K562 (cell line): ENCODE data around the gene ELOVL7. TPM values are rescaled to one million over a fixed set of nuclear protein-coding genes. Genes with fewer than 3 reads are reported as not detected.

Source experiments
- HDAC8 ChIP-seq: fragments of 450-650 bp; IDR thresholded peaks from 2 replicates; pipeline ENCODE4 v1.6.1; 2016; ENCODE audit warnings: mild to moderate bottlenecking, missing genetic modification characterization, moderate library complexity, missing compliant biosample characterization
- HEY1 ChIP-seq: fragments of 250-450 bp; sonication (Bioruptor Pico); IDR thresholded peaks from 2 replicates; pipeline ENCODE4 v1.5.0; 2020; ENCODE audit warnings: mild to moderate bottlenecking, moderate library complexity, borderline replicate concordance
- HLTF ChIP-seq: fragments of 450-650 bp; IDR thresholded peaks from 2 replicates; pipeline ENCODE4 v1.6.1; 2016
- KHSRP ChIP-seq: fragments of 450-650 bp; IDR thresholded peaks from 2 replicates; pipeline ENCODE4 v1.6.1; 2017
- KLF6 ChIP-seq: fragments of 250-450 bp; sonication (Bioruptor Pico); IDR thresholded peaks from 2 replicates; pipeline ENCODE4 v1.4.0; 2020; ENCODE audit warnings: mild to moderate bottlenecking, moderate library complexity, borderline replicate concordance
- NFIC ChIP-seq: fragments of 450-650 bp; IDR thresholded peaks from 2 replicates; pipeline ENCODE4 v1.6.1; 2017; ENCODE audit warnings: mild to moderate bottlenecking, inconsistent platforms
- PHF20 ChIP-seq: fragments of 450-650 bp; IDR thresholded peaks from 2 replicates; pipeline ENCODE4 v1.6.1; 2018; ENCODE audit not compliant: partially characterized antibody
- SAP30 ChIP-seq: fragments of 200-600 bp; sonication (generic); IDR thresholded peaks from 2 replicates; pipeline ENCODE4 v1.6.1; 2012; ENCODE audit warnings: borderline replicate concordance, low read depth, mild to moderate bottlenecking, moderate library complexity, low read length, control low read depth, inconsistent platforms; ENCODE audit not compliant: insufficient read depth, poor library complexity, severe bottlenecking
- SMAD4 ChIP-seq: fragments of 250-450 bp; sonication (Bioruptor Pico); conservative IDR thresholded peaks from 2 replicates; pipeline ENCODE4 v1.8.0; 2021; ENCODE audit warnings: inconsistent platforms, mild to moderate bottlenecking, moderate library complexity
- TAL1 ChIP-seq: fragments of 450-650 bp; IDR thresholded peaks from 2 replicates; pipeline ENCODE4 v1.6.1; 2016; ENCODE audit warnings: mild to moderate bottlenecking
- ZFP30 ChIP-seq: fragments of 250-450 bp; sonication (Bioruptor Pico); IDR thresholded peaks from 2 replicates; pipeline ENCODE4 v1.8.0; 2022; ENCODE audit warnings: moderate library complexity, mild to moderate bottlenecking, inconsistent platforms, borderline replicate concordance
- ZNF224 ChIP-seq: sonication (generic); formaldehyde crosslinking; IDR thresholded peaks from 2 replicates; pipeline ENCODE4 v1.8.0; 2022; ENCODE audit warnings: mild to moderate bottlenecking, missing genetic modification reagents
- ZNF316 ChIP-seq: fragments of 450-650 bp; IDR thresholded peaks from 2 replicates; pipeline ENCODE4 v1.6.1; 2016
- ZNF354B ChIP-seq: fragments of 250-450 bp; sonication (Bioruptor Pico); IDR thresholded peaks from 2 replicates; pipeline ENCODE4 v1.4.0; 2020
- polyA plus RNA-seq, 8 experiments: library from polyadenylated mRNA; depleted of rRNA in 4 of 8; stranded (reverse) in 5 of 8; unstranded in 3 of 8; fragments of >200 nt; fragmentation: Nextera tagmentation in 2 of 8; fragmentation: Illumina TruSeq in 1 of 8; extraction: Ambion mirVana in 2 of 8; extraction: Trizol in 1 of 8; gene quantifications; 2 replicates each; pipeline versions ENCODE4 v1.2.1 to v1.2.3, GENCODE V29; 2011 to 2014; ENCODE audit warnings: inconsistent platforms in 1 of 8, missing spikeins in 1 of 8
- total RNA-seq, 7 experiments: library from RNA; depleted of rRNA in 6 of 7; stranded (reverse); fragments of >200 nt in 6 of 7; fragmentation: Illumina TruSeq in 2 of 7; extraction: Trizol in 2 of 7; gene quantifications; 2 replicates each; pipeline versions ENCODE4 v1.2.1 to v1.2.3, GENCODE V29; 2011 to 2021; ENCODE audit warnings: low replicate concordance in 1 of 7
- TF ChIP-seq, protein P1 (sequence below): fragments of 250-450 bp; sonication (Bioruptor Pico); IDR thresholded peaks from 2 replicates; pipeline ENCODE4 v1.4.0; 2020; ENCODE audit warnings: mild to moderate bottlenecking, moderate library complexity, borderline replicate concordance
- TF ChIP-seq, protein P2 (sequence below): fragments of 250-450 bp; sonication (Bioruptor Pico); IDR thresholded peaks from 2 replicates; pipeline ENCODE4 v1.5.0; 2020; ENCODE audit warnings: mild to moderate bottlenecking, borderline replicate concordance
- TF ChIP-seq, protein P3 (sequence below): sonication (generic); formaldehyde crosslinking; IDR thresholded peaks from 2 replicates; pipeline ENCODE4 v1.8.0; 2023; ENCODE audit warnings: mild to moderate bottlenecking, missing genetic modification reagents
- TF ChIP-seq, protein P4 (sequence below): fragments of 250-450 bp; sonication (Bioruptor Pico); IDR thresholded peaks from 2 replicates; pipeline ENCODE4 v1.8.0; 2021; ENCODE audit warnings: borderline replicate concordance, mild to moderate bottlenecking, moderate library complexity; ENCODE audit not compliant: poor library complexity, severe bottlenecking
- TF ChIP-seq, protein P5 (sequence below): fragments of 250-450 bp; sonication (Bioruptor Pico); IDR thresholded peaks from 2 replicates; pipeline ENCODE4 v1.8.0; 2021; ENCODE audit warnings: moderate library complexity, mild to moderate bottlenecking, inconsistent platforms

The ELOVL7 gene
- total and polyA plus RNA-seq, 9 of the 15 experiments (the other 6 are each of a cell fraction or from before 2014, with no cell fraction given) = 4.5 to 12.3 (median 6.9) TPM

DNA sequence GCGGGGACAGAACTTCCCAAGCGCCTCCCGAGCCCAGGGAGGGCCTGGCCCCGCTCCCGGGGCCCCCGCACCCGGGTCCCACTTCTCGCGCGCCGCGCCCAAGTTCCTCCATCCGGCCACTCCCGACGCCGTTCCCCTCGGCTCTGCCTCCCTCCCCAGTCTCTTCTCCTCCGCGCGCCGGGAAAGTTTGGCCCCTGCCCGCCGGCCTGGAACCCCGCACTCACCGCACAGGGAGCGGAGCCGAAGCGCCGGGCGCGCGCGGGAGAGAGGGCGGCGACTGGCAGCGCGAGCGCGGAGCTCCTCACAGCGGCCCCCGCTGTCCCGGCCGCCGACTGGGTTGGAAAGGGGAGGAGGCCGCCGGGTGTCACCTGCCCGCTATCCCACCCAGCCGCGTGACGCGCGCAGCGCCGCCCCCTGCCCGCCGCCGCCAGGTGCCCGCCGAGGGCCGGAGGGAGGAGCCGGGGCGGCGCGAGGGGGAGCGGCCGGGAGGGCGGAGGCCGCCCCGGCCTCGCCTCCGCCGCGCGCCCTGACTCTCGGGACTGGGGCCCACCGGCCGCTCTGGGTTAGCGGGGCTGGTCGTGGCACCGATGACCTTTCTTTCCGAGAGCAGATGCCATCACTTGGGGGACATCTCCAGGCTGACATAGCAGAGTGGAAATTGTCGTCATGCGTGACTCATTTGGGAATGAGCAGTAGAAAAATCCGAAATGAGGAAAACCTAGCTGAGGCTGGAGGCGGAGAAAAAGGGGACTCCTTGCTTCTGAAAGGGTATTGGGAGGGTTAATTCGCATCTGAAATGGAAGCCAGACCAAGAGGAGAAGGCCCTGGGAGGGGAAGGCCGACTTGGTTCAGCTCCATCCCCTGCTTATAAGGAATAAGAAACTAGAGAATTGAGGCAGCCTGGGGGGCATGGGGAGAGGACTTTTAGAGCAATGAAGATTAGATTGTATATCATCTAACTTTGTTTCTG lies at the start of gene ELOVL7 (continued):
- TF ChIP-seq, protein P1, sequence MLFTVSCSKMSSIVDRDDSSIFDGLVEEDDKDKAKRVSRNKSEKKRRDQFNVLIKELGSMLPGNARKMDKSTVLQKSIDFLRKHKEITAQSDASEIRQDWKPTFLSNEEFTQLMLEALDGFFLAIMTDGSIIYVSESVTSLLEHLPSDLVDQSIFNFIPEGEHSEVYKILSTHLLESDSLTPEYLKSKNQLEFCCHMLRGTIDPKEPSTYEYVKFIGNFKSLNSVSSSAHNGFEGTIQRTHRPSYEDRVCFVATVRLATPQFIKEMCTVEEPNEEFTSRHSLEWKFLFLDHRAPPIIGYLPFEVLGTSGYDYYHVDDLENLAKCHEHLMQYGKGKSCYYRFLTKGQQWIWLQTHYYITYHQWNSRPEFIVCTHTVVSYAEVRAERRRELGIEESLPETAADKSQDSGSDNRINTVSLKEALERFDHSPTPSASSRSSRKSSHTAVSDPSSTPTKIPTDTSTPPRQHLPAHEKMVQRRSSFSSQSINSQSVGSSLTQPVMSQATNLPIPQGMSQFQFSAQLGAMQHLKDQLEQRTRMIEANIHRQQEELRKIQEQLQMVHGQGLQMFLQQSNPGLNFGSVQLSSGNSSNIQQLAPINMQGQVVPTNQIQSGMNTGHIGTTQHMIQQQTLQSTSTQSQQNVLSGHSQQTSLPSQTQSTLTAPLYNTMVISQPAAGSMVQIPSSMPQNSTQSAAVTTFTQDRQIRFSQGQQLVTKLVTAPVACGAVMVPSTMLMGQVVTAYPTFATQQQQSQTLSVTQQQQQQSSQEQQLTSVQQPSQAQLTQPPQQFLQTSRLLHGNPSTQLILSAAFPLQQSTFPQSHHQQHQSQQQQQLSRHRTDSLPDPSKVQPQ (CRISPR knock-in tag) = no peak
- TF ChIP-seq ZNF224 (no peak), HEY1 (no peak), NFIC (peak; percentile 23; the same call in 1 of the 2 replicates), ZNF354B (no peak), KLF6 (no peak), PHF20 (no peak), ZNF316 (no peak), SAP30 (no peak), TAL1 (no peak), HLTF (no peak), SMAD4 (CRISPR knock-in tag) (peak; percentile 73), HDAC8 (tag) (no peak), ZFP30 (CRISPR knock-in tag) (no peak), KHSRP (no peak)
- TF ChIP-seq, protein P2, sequence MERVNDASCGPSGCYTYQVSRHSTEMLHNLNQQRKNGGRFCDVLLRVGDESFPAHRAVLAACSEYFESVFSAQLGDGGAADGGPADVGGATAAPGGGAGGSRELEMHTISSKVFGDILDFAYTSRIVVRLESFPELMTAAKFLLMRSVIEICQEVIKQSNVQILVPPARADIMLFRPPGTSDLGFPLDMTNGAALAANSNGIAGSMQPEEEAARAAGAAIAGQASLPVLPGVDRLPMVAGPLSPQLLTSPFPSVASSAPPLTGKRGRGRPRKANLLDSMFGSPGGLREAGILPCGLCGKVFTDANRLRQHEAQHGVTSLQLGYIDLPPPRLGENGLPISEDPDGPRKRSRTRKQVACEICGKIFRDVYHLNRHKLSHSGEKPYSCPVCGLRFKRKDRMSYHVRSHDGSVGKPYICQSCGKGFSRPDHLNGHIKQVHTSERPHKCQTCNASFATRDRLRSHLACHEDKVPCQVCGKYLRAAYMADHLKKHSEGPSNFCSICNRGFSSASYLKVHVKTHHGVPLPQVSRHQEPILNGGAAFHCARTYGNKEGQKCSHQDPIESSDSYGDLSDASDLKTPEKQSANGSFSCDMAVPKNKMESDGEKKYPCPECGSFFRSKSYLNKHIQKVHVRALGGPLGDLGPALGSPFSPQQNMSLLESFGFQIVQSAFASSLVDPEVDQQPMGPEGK (CRISPR knock-in tag) = no peak
- TF ChIP-seq, protein P3, sequence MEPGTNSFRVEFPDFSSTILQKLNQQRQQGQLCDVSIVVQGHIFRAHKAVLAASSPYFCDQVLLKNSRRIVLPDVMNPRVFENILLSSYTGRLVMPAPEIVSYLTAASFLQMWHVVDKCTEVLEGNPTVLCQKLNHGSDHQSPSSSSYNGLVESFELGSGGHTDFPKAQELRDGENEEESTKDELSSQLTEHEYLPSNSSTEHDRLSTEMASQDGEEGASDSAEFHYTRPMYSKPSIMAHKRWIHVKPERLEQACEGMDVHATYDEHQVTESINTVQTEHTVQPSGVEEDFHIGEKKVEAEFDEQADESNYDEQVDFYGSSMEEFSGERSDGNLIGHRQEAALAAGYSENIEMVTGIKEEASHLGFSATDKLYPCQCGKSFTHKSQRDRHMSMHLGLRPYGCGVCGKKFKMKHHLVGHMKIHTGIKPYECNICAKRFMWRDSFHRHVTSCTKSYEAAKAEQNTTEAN (CRISPR knock-in tag) = no peak
- TF ChIP-seq, protein P4, sequence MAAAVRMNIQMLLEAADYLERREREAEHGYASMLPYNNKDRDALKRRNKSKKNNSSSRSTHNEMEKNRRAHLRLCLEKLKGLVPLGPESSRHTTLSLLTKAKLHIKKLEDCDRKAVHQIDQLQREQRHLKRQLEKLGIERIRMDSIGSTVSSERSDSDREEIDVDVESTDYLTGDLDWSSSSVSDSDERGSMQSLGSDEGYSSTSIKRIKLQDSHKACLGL (CRISPR knock-in tag) = no peak
- TF ChIP-seq, protein P5, sequence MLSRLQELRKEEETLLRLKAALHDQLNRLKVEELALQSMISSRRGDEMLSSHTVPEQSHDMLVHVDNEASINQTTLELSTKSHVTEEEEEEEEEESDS = no peak
